Sigmoid colon (tissue), 7 donors: Measurements from ENCODE around the gene SEPTIN6. TPM values are rescaled to one million over a fixed set of nuclear protein-coding genes. Genes with fewer than 3 reads are reported as not detected.
"Not testable (repeated sequence)": the region's sequence is repeated elsewhere in the genome, so short reads cannot be mapped to it uniquely, and the experiment has no call there.

Experiments
- DNase-seq: peaks from one replicate; pipeline ENCODE4 v3.0.0-alpha.2; 2019
- H3K27ac ChIP-seq, 4 donors: fragments of 200-600 bp; sonication (generic); one replicate each; pipeline ENCODE4 v1.5.1; 2016 to 2019; ENCODE audit warnings: mild to moderate bottlenecking in 1 of 4
- H3K27me3 ChIP-seq, 3 donors: fragments of 200-600 bp; sonication (generic); one replicate each; pipeline ENCODE4 v1.5.1; 2019; ENCODE audit warnings: mild to moderate bottlenecking in 1 of 3
- H3K36me3 ChIP-seq, 4 donors: fragments of 200-600 bp; sonication (generic); one replicate each; pipeline ENCODE4 v1.5.1; 2016 to 2019
- H3K4me1 ChIP-seq, 4 donors: fragments of 200-600 bp; sonication (generic); one replicate each; pipeline ENCODE4 v1.5.1; 2017 to 2019
- H3K4me3 ChIP-seq, 4 donors: fragments of 200-600 bp; sonication (generic); one replicate each; pipeline ENCODE4 v1.5.1; 2017 to 2019; ENCODE audit warnings: mild to moderate bottlenecking in 2 of 4, moderate library complexity in 1 of 4
- H3K9me3 ChIP-seq, 4 donors: fragments of 200-600 bp in 3 of 4; sonication (generic) in 3 of 4; one replicate each; pipeline versions ENCODE4 v1.5.1 to v1.6.1; 2013 to 2019
- CTCF ChIP-seq, 4 experiments: fragments of 450-650 bp in 3 of 4; fragments of 200-600 bp in 1 of 4; IDR thresholded peaks; one replicate each; pipeline ENCODE4 v1.5.1; 2016 to 2019; ENCODE audit warnings: antibody characterized with exemption in 4 of 4, mild to moderate bottlenecking in 3 of 4, moderate library complexity in 2 of 4
- EP300 ChIP-seq, 4 donors: sonication (generic); formaldehyde crosslinking; IDR thresholded peaks; one replicate each; pipeline ENCODE4 v1.6.1; 2017; ENCODE audit warnings: antibody characterized with exemption in 4 of 4
- POLR2A ChIP-seq, 2 donors: fragments of 450-650 bp; IDR thresholded peaks; one replicate each; pipeline ENCODE4 v1.6.1; 2016; ENCODE audit warnings: antibody characterized with exemption in 2 of 2, mild to moderate bottlenecking in 2 of 2, moderate library complexity in 2 of 2
- POLR2AphosphoS5 ChIP-seq, 4 donors: sonication (generic); formaldehyde crosslinking; IDR thresholded peaks; one replicate each; pipeline ENCODE4 v1.6.1; 2017; ENCODE audit warnings: antibody characterized with exemption in 4 of 4
- WGBS, 2 donors: extraction: QIAGEN DNeasy Blood & Tissue Kit; methylation state at CpG; one replicate each; pipeline ENCODE4 v1.1.7; 2013; 5-methylcytosine and 5-hydroxymethylcytosine counted together
- intact Hi-C: fragments of 100-400 bp; cut with DNase I; formaldehyde crosslinking; loops from one replicate; pipeline ENCODE4 v1.15.1; 2023
- polyA plus RNA-seq, 3 donors: library from polyadenylated mRNA; stranded (reverse); fragments of 200-250 nt; gene quantifications; one replicate each; pipeline ENCODE4 v1.2.3, GENCODE V29; 2013
- total RNA-seq, 4 donors: library from RNA; depleted of rRNA; stranded (reverse); fragments of >200 nt; gene quantifications; one replicate each; pipeline ENCODE4 v1.1.0, GENCODE V29; 2016
- donor health status: healthy with polysubstance abuse.
- donor health status: Bipolar disorder and iron deficiency.
- donor health status: healthy.

Gene SEPTIN6
- total and polyA plus RNA-seq, 7 donors, result 5.3 to 103 (median 48.2) TPM

- H3K36me3 ChIP-seq, result no peaks in the 10 kb centered on the region
- no peak overlapping the region for H3K4me3 ChIP-seq
- intact Hi-C loops, result no loop called here
- 21 to 56% methylated on average over 2 of the region's 2 CpGs for WGBS, 2 donors
- H3K4me1 ChIP-seq, result peaks cover 0 to 50% (median 25%) of the 10 kb centered on the region in 4 donors
- no peaks in the 10 kb centered on the region for H3K27me3 ChIP-seq
- TF ChIP-seq POLR2A (IDR thresholded peaks at IDR 0.05) (no peak), EP300 (IDR thresholded peaks at IDR 0.05) (no peak), CTCF (IDR thresholded peaks at IDR 0.05) (no peak), POLR2AphosphoS5 (IDR thresholded peaks at IDR 0.05) (no peak)
- DNase-seq, result no peak
- H3K9me3 ChIP-seq, result no peaks in the 10 kb centered on the region
- peak overlapping the region in 1 of 4 donors; percentile 27 for H3K27ac ChIP-seq
Measured at GRCh38 chrX:119672426-119672825, 20.5 kb downstream of the SEPTIN6 start.

GRCh38 chrX:119669424-119670037 is 23.4 kb downstream of the SEPTIN6 start:
- peak in 1 of 4 donors; percentile 36 for TF ChIP-seq EP300 (IDR thresholded peaks at IDR 0.05)
- peak in 2 of 4 donors; percentile 12 to 61 for TF ChIP-seq POLR2AphosphoS5 (IDR thresholded peaks at IDR 0.05)
- TF ChIP-seq CTCF (IDR thresholded peaks at IDR 0.05), result no peak
- TF ChIP-seq POLR2A (IDR thresholded peaks at IDR 0.05), result no peak
- H3K36me3 ChIP-seq, result no peaks in the 10 kb centered on the region

GRCh38 chrX:119667111-119667878 is 25.7 kb downstream of the SEPTIN6 start:
- DNase-seq, result no peak
- Histone ChIP-seq H3K4me1 (peaks cover 0 to 34% (median 20%) of the 10 kb centered on the region in 4 donors), H3K36me3 (peaks cover 0 to 12% (median 2%) of the 10 kb centered on the region in 4 donors), H3K4me3 (no peak overlapping the region), H3K27me3 (no peaks in the 10 kb centered on the region), H3K27ac (peak overlapping the region in 2 of 4 donors; percentile 79 to 83), H3K9me3 (no peaks in the 10 kb centered on the region)
- WGBS, 2 donors, result 36 to 68% methylated on average over 16 of the region's 16 CpGs
- intact Hi-C loops, result no loop called here
- TF ChIP-seq CTCF (IDR thresholded peaks at IDR 0.05) (no peak), POLR2A (IDR thresholded peaks at IDR 0.05) (no peak), EP300 (IDR thresholded peaks at IDR 0.05) (no peak), POLR2AphosphoS5 (IDR thresholded peaks at IDR 0.05) (no peak)

More at GRCh38 chrX:119669424-119670037, 23.4 kb downstream of the SEPTIN6 start:
- DNase-seq, result peak; percentile 82
- Histone ChIP-seq H3K27ac (peak overlapping the region; percentile 74 to 83 (median 78)), H3K4me3 (no peak overlapping the region), H3K9me3 (no peaks in the 10 kb centered on the region), H3K27me3 (no peaks in the 10 kb centered on the region), H3K4me1 (peaks cover 0 to 34% (median 20%) of the 10 kb centered on the region in 4 donors)
- intact Hi-C loops, result no loop called here
- WGBS, 2 donors, result 76 to 77% methylated on average over 6 of the region's 6 CpGs

- H3K27me3 ChIP-seq, H3K27ac ChIP-seq, DNase-seq, H3K4me3 ChIP-seq, intact Hi-C loops, H3K9me3 ChIP-seq: not testable (repeated sequence)
- WGBS, 2 donors, result 69 to 90% methylated on average over 9 of the region's 9 CpGs
- H3K4me1 ChIP-seq, result peaks cover 0 to 28% (median 16%) of the 10 kb centered on the region in 4 donors
- peaks cover 0 to 20% (median 2%) of the 10 kb centered on the region in 4 donors for H3K36me3 ChIP-seq
Measured at GRCh38 chrX:119664877-119665276, 28.1 kb downstream of the SEPTIN6 start.

- H3K9me3 ChIP-seq, result no peaks in the 10 kb centered on the region
- no peak overlapping the region for H3K4me3 ChIP-seq
- no peaks in the 10 kb centered on the region for H3K4me1 ChIP-seq
- peaks cover 0 to 20% (median 2%) of the 10 kb centered on the region in 4 donors for H3K36me3 ChIP-seq
- no peak overlapping the region for H3K27ac ChIP-seq
- 84 to 94% methylated on average over 4 of the region's 4 CpGs for WGBS, 2 donors
- TF ChIP-seq POLR2AphosphoS5 (IDR thresholded peaks at IDR 0.05) (no peak), POLR2A (IDR thresholded peaks at IDR 0.05) (no peak), CTCF (IDR thresholded peaks at IDR 0.05) (no peak), EP300 (IDR thresholded peaks at IDR 0.05) (no peak)
- intact Hi-C loops, result no loop called here
- no peaks in the 10 kb centered on the region for H3K27me3 ChIP-seq
- no peak for DNase-seq
Measured at GRCh38 chrX:119661486-119661885, 31.5 kb downstream of the SEPTIN6 start.
